ENCODE measurements around the gene TMPRSS11D. TPM values are rescaled to one million over a fixed set of nuclear protein-coding genes. Genes with fewer than 3 reads are reported as not detected.

The TMPRSS11D gene
- total RNA-seq, 4 donors from 2014 or later, result not detected

GRCh38 chr4:67892253-67892652 lies 8.5 kb upstream of the TMPRSS11D start:
- no peak for TF ChIP-seq CTCF (IDR thresholded peaks at IDR 0.05; ENCODE audit: low read depth)

- TF ChIP-seq CTCF (IDR thresholded peaks at IDR 0.05; ENCODE audit: low read depth), result no peak
These were observed 7.8 kb upstream of the TMPRSS11D start for GRCh38 chr4:67891645-67892044.

- no peak for TF ChIP-seq CTCF (IDR thresholded peaks at IDR 0.05; ENCODE audit: low read depth)
These were observed 2.5 kb upstream of the TMPRSS11D start for GRCh38 chr4:67886281-67886680.

- no peak for TF ChIP-seq CTCF (IDR thresholded peaks at IDR 0.05; ENCODE audit: low read depth)
These were observed 2.0 kb upstream of the TMPRSS11D start for GRCh38 chr4:67885762-67886161.

GRCh38 chr4:67884701-67885100 lies 899 bp upstream of the TMPRSS11D start:
- TF ChIP-seq CTCF (IDR thresholded peaks at IDR 0.05; ENCODE audit: low read depth), result no peak

GRCh38 chr4:67883458-67883857 lies 344 bp downstream of the TMPRSS11D start:
- TF ChIP-seq CTCF (IDR thresholded peaks at IDR 0.05; ENCODE audit: low read depth), result no peak

GRCh38 chr4:67880866-67881610 lies 2.8 kb downstream of the TMPRSS11D start:
- TF ChIP-seq CTCF (IDR thresholded peaks at IDR 0.05; ENCODE audit: low read depth), result no peak

Data from subcutaneous adipose tissue (tissue), 4 donors.